SIG-M5 treated with dmso at 0.1 percent for 504 hours (cell line): ENCODE measurements around the gene LARP1.
"Not testable (repeated sequence)": the region's sequence is repeated elsewhere in the genome, so short reads cannot be mapped to it uniquely, and the experiment has no call there.

Experiments used
- DNase-seq: peaks from one replicate; lab custom pipeline; 2025; ENCODE audit not compliant: unreplicated experiment; lab: John Stamatoyannopoulos, UW

Gene LARP1

GRCh38 chr5:154755361-154756008 lies at the start of gene LARP1:
Gene LARP1, plus strand, starts transcription at chr5:154755377. Its CDS starts 381 bp downstream, at chr5:154755758.
- no peak for DNase-seq

- no peak for DNase-seq
These were observed 48.8 kb upstream of the LARP1 start for GRCh38 chr5:154706416-154706815.

GRCh38 chr5:154707641-154708040 lies 47.5 kb upstream of the LARP1 start:
- DNase-seq: no peak

- DNase-seq: no peak
These were observed 47.0 kb upstream of the LARP1 start for GRCh38 chr5:154708207-154708606.

GRCh38 chr5:154708846-154709245 lies 46.3 kb upstream of the LARP1 start:
- no peak for DNase-seq

- DNase-seq: no peak
These were observed 45.5 kb upstream of the LARP1 start for GRCh38 chr5:154709368-154710305.

- peak; percentile 43 for DNase-seq
These were observed 42.4 kb upstream of the LARP1 start for GRCh38 chr5:154712518-154713437.

GRCh38 chr5:154713615-154714125 lies 41.5 kb upstream of the LARP1 start:
- DNase-seq: no peak

- DNase-seq: peak; percentile 28
These were observed 40.8 kb upstream of the LARP1 start for GRCh38 chr5:154714266-154714986.

- DNase-seq: no peak
These were observed 33.6 kb upstream of the LARP1 start for GRCh38 chr5:154721481-154722058.

GRCh38 chr5:154722097-154722496 lies 33.1 kb upstream of the LARP1 start:
- DNase-seq: no peak

- no peak for DNase-seq
These were observed 32.2 kb upstream of the LARP1 start for GRCh38 chr5:154722936-154723335.

- DNase-seq: no peak
These were observed 31.3 kb upstream of the LARP1 start for GRCh38 chr5:154723740-154724505.

GRCh38 chr5:154727361-154727760 lies 27.8 kb upstream of the LARP1 start:
- no peak for DNase-seq

- no peak for DNase-seq
These were observed 26.1 kb upstream of the LARP1 start for GRCh38 chr5:154728939-154729588.

GRCh38 chr5:154729613-154730012 lies 25.6 kb upstream of the LARP1 start:
- no peak for DNase-seq

GRCh38 chr5:154730761-154731160 lies 24.4 kb upstream of the LARP1 start:
- not testable (repeated sequence) for DNase-seq

GRCh38 chr5:154732212-154732611 lies 23.0 kb upstream of the LARP1 start:
- DNase-seq: no peak
